Measurements from ENCODE around the gene MYO1F.

The MYO1F gene

GRCh38 chr19:8607386-8607785 lies 30.1 kb upstream of the MYO1F start:
- no peak for TF ChIP-seq CTCF (IDR thresholded peaks at IDR 0.05)

GRCh38 chr19:8605514-8605913 lies 28.3 kb upstream of the MYO1F start:
- no peak for TF ChIP-seq CTCF (IDR thresholded peaks at IDR 0.05)

GRCh38 chr19:8601796-8602195 lies 24.6 kb upstream of the MYO1F start:
- no peak for TF ChIP-seq CTCF (IDR thresholded peaks at IDR 0.05)

- no peak for TF ChIP-seq CTCF (IDR thresholded peaks at IDR 0.05)
Observed at GRCh38 chr19:8600816-8601215, 23.6 kb upstream of the MYO1F start.

- no peak for TF ChIP-seq CTCF (IDR thresholded peaks at IDR 0.05)
Observed at GRCh38 chr19:8600064-8600463, 22.8 kb upstream of the MYO1F start.

- TF ChIP-seq CTCF (IDR thresholded peaks at IDR 0.05) = no peak
Observed at GRCh38 chr19:8596168-8596567, 18.9 kb upstream of the MYO1F start.

GRCh38 chr19:8595651-8596050 lies 18.4 kb upstream of the MYO1F start:
- TF ChIP-seq CTCF (IDR thresholded peaks at IDR 0.05) = no peak

- TF ChIP-seq CTCF (IDR thresholded peaks at IDR 0.05) = no peak
Observed at GRCh38 chr19:8593931-8594330, 16.7 kb upstream of the MYO1F start.

Data from LNCAP (cell line).